Fibroblast of villous mesenchyme (primary cell): ENCODE results near the gene UBAP2L. TPM values are rescaled to one million over a fixed set of nuclear protein-coding genes. Genes with fewer than 3 reads are reported as not detected.
A peak's percentile ranks its signal among the peaks of the same experiment; 100 is the strongest.
"Not testable (repeated sequence)": the region's sequence is repeated elsewhere in the genome, so short reads cannot be mapped to it uniquely, and the experiment has no call there.

Experiments used
- DNase-seq: peaks from one replicate; pipeline ENCODE4 v3.0.0-alpha.2; 2010; ENCODE audit warnings: low read depth
- H3K4me3 ChIP-seq: 2 replicates; pipeline ENCODE4 v1.5.1; 2011; ENCODE audit warnings: low read depth, mild to moderate bottlenecking, low read length
- total RNA-seq: library from RNA; depleted of rRNA; stranded (reverse); fragments of >200 nt; gene quantifications from 2 replicates; pipeline ENCODE4 v1.2.3, GENCODE V29; 2012
- TF ChIP-seq, protein P1 (sequence below): IDR thresholded peaks from 2 replicates; pipeline ENCODE4 v1.5.1; 2012; ENCODE audit warnings: low read depth, mild to moderate bottlenecking, low read length; ENCODE audit not compliant: insufficient read depth

Gene UBAP2L
- total RNA-seq, 1 donor = 126 TPM

DNA sequence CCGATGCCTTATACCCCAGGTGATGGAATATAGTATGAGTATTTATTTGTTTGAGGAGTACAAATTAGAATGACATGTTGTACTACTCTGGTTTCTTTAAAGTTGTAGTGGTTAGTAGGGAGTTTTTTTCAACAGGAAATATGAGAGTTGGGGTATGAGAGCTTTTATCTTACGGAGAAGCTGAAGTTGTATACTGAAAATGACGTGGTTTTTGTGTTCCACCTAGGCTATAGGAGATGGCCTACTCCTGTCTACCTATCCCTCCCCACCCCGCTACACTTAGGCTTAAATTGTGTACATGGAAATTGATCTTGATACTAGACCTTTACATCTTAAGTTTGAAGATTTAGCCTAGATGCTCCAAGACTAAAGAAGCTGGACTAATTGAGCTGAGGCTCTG is 44.8 kb downstream of the UBAP2L start:
- H3K4me3 ChIP-seq = no peak overlapping the region
- TF ChIP-seq, protein P1, sequence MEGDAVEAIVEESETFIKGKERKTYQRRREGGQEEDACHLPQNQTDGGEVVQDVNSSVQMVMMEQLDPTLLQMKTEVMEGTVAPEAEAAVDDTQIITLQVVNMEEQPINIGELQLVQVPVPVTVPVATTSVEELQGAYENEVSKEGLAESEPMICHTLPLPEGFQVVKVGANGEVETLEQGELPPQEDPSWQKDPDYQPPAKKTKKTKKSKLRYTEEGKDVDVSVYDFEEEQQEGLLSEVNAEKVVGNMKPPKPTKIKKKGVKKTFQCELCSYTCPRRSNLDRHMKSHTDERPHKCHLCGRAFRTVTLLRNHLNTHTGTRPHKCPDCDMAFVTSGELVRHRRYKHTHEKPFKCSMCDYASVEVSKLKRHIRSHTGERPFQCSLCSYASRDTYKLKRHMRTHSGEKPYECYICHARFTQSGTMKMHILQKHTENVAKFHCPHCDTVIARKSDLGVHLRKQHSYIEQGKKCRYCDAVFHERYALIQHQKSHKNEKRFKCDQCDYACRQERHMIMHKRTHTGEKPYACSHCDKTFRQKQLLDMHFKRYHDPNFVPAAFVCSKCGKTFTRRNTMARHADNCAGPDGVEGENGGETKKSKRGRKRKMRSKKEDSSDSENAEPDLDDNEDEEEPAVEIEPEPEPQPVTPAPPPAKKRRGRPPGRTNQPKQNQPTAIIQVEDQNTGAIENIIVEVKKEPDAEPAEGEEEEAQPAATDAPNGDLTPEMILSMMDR = no peak
- DNase-seq = no peak

DNA sequence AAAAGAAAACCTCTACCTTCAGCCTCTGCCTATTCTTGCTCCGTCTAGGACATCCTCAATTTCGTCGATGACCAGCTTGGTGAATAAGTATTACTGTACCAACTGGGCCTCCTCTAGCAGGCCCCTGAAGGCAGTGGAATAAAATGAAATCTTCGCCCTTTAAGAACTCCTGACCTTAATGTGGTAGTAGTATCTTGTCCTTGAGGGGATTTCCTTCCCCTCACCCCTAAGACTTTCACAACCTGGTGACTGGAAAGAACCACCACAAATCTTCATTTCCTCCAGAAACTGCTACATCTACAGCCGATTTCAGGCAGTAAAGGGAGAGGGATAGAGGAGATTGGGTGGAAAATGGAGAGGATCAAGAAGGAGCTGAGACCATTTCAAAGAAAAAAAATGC is 50.1 kb downstream of the UBAP2L start:
- H3K4me3 ChIP-seq = no peak overlapping the region
- DNase-seq = no peak
- TF ChIP-seq, protein P1 = no peak

DNA sequence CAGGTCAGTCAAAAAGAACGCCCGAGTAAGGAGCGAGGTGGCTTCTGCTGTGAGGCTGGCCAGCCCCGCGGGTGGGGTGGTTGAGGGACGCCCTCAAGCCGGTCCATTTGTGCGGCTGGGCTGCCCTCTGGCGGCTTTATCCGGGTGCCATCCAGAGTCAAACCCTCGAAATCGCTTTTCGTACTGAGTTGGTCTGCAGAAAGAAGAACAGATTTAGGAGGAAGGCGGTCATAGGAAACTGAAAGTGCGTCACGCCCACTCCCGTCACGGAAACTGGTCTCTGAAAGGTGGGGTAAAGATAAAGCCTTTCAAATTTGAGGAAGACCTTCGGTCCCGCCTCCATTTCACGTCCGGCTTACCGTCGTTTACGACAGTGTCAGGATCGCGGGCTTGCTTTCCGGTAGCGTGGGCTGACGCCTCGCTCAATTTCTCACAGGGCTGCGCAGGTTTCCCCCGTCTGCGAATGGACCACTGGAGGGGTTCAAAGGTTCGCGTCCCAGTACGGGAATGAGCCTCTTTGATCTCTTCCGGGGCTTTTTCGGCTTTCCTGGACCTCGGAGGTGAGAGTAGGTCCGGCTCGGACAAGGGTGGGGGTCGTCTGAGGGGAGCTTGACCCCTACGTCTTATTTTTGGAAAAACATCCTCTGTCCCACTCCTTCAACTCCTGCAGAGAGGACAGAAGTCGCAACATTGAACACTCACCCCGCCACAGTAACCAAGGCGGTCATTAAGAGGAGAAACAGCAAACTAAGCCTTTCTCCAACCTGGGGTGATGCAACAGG is 51.7 kb downstream of the UBAP2L start, which contains the start of gene HAX1:
HAX1 (plus strand) TSS at position 413 of the 782 bp plus-strand sequence; CDS start at position 508, 95 bp downstream.
- peak; percentile 99 for DNase-seq
- TF ChIP-seq, protein P1 = peak; percentile 74

DNA sequence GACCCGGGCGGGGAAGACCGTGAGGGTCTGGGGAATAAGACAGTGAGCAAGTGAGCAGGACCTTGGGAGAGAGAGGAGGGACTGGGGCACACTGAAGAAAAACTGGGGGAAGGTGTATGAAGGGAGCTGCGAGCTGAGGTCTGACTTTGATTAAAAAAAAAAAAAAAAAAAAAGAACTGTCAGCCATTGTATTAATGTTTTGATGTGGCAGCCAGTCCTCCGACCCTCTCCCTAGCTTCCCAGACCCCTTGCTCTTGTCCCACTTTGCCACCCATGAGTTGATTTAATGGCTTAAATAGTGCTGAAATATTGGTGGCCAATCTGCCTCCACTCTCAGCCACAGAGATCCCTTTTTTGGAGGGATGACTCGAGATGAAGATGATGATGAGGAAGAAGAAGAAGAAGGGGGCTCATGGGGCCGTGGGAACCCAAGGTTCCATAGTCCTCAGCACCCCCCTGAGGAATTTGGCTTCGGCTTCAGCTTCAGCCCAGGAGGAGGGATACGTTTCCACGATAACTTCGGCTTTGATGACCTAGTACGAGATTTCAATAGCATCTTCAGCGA is 52.3 kb downstream of the UBAP2L start:
- no peak for DNase-seq

More for the DNA sequence above, 51.7 kb downstream of the UBAP2L start, which contains the start of gene HAX1:
- H3K4me3 ChIP-seq = peak within 1 kb of the TSS; percentile 81

DNA sequence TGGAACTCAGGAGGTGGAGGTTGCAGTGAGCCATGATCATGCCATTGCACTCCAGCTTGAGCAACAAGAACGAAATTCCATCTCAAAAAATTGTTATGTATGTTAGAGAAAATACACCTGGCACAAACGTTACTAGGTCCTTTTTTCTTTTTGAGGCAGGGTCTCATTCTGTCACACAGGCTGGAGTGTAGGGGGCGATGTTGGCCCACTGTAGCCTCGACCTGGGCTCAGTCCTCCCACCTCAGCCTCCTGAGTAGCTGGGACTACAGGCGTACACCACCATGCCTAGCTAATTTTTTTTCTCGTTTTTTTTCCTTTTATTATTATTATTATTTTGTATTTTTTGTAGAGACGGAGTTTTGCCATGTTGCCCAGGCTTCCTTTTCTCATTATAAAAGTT is 56.0 kb downstream of the UBAP2L start:
- no peak overlapping the region for H3K4me3 ChIP-seq
- DNase-seq = no peak
- TF ChIP-seq, protein P1 = peak; percentile 24

More for the DNA sequence above, 52.3 kb downstream of the UBAP2L start:
- H3K4me3 ChIP-seq = peak overlapping the region; percentile 81
- TF ChIP-seq, protein P1 = no peak

DNA sequence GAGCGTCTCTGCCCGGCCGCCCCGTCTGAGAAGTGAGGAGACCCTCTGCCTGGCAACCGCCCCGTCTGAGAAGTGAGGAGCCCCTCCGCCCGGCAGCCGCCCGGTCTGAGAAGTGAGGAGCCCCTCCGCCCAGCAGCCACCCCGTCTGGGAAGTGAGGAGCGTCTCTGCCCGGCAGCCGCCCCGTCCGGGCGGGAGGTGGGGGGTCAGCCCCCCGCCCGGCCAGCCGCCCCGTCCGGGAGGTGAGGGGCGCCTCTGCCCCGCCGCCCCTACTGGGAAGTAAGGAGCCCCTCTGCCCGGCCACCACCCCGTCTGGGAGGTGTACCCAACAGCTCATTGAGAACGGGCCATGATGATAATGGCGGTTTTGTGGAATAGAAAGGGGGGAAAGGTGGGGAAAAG is 66.8 kb downstream of the UBAP2L start:
- H3K4me3 ChIP-seq, DNase-seq: not testable (repeated sequence)

DNA sequence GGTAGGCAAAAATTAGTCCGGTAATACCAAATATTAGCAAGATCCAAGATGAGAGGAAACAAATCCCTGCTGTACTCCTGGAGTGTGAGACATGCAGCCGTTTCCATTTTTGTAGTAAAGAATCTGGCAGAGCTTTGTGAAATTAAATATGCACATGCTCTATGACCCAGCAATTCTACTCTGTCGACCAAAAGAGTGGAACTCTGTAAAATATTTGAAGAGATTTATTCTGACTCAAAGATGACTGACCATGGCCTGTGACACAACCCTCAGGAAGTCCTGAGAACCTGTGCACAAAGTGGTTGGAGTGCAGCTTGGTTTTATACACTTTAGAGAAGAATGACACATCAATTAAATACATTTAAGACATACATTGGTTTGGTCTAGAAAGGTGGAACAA is 67.9 kb downstream of the UBAP2L start:
- DNase-seq = no peak
- TF ChIP-seq, protein P1 = no peak
- H3K4me3 ChIP-seq = no peak overlapping the region
